Ramos (cell line): ENCODE results near the gene TMEM128.
"Not testable (repeated sequence)": the region's sequence is repeated elsewhere in the genome, so short reads cannot be mapped to it uniquely, and the experiment has no call there.

Experiments used
- in situ Hi-C: fragments of 300-500 bp; cut with MboI; formaldehyde crosslinking; loops from one replicate; pipeline ENCODE4 v1.14.3; 2022; ENCODE audit warnings: low sequenced_read_pairs; ENCODE audit not compliant: unreplicated experiment

The TMEM128 gene

DNA sequence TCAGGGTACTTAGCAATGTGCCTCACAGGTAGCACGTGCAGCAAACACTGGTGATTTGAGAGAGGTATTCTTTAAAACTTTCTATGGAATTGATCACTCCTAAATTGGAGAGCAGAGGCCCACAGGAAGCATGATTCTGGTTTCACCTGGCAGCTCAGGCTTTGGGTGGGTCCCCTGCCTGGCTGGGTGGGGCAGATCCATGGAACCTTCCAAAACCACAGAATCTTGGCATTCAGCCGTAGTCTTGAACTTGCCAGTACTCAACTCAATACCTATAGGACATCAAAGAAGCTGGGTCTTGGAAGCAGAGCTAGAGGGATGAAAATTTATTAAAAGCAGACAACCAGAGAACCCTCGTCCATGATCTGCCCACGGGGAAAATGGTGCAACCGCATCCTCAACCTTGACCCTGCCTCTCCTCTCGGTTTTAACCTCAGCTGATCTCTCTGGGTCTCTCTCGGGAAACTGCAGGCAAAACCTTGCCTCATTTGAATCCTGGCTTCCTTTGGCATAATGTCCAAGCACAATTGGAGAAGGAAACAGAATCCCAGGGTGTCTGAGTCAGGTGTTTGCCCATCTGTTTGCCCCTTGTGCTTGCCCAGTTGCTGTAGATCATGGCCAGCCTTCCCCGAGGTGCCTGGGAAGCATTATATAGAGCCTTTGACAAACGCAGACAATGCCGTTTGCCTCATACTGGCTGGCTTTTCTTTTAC lies 44.2 kb downstream of the TMEM128 start:
- in situ Hi-C loops, result no loop called here

DNA sequence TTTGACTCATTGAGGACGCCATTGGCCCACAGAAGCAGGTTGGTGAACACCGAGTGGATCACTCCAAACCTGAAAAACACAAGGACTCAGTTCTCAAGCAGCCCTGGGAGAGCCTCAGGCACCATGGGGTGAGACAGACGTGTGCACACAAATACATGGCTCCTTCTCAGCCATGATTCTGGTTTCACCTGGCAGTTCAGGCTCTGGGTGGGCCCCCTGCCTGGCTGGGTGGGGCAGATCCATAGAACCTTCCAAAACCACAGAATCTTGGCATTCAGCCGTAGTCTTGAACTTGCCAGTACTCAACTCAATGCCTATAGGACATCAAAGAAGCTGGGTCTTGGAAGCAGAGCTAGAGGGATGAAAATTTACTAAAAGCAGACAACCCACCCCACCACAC lies 45.5 kb downstream of the TMEM128 start:
- in situ Hi-C loops, result no loop called here

DNA sequence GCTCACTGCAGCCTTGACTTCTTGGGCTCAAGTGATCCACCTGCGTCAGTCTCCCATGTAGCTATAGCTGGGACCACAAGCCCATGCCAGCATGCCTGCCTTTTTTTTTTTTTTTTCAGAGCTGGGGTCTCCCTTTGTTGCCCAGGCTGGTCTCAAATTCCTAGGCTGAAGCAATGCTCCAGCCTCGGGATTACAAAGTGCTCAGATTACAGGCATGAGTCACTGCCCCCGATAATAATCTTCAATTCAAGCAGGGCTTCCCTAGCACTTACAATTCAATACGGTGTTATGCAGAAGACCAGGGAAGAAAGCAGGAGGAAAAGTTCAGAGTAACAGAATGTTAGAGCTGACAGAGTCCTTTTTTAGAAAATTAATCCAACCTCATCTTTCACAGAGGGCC lies 47.4 kb downstream of the TMEM128 start:
- in situ Hi-C loops, result no loop called here

DNA sequence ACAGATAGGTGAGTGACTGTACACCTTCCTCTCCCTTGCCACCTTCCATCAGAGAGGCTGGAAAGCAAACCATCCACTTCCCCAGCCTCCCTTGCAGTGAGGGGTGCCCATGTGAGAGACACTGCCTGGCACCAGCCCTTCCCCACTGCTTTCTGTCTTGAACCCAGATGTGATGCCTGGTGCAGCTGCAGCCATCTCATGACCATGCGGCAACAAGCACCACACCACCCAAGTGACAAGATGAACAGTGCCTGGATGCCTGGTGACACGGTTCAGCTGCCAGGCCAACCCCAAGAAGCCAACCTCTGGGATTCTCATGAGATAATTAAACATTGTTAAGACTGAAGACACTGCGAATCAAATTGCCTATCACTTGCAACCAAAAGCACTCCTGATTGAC lies 52.7 kb downstream of the TMEM128 start:
- in situ Hi-C loops, result no loop called here

DNA sequence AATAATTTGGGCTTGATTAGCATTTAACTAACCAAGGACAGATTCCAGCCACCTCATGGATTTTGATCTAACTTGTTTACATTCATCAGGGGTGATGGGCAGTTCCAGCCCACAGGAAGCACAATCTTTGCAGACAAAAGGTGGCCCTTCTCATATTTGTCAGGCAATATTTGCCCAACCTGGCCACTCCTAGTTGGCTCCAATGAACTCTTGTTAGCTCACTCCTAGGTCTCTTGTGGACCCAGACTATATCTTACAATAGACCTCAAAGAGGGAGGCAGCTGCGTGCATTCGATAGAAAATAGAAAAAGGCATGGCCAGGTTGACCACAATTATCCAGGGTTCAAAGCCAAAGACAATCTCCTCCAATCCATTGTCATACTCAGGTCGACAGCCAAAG lies 59.5 kb downstream of the TMEM128 start:
- in situ Hi-C loops, result not testable (repeated sequence)
